CD4-positive, alpha-beta T cell (primary cell): ENCODE results near the gene RFX8. TPM values are rescaled to one million over a fixed set of nuclear protein-coding genes. Genes with fewer than 3 reads are reported as not detected.

Source experiments
- ATAC-seq: fragments of 200-7000 bp; cut with Tn5 transposase; one replicate; pipeline ENCODE4 v1.10.0; 2022; ENCODE audit warnings: mild to moderate bottlenecking; ENCODE audit not compliant: poor library complexity
- CTCF ChIA-PET: fragments of 350-600 bp; sonication (Branson Sonifier 250); formaldehyde crosslinking; loops from one replicate; lab custom pipeline; 2021; ENCODE audit warnings: antibody characterized with exemption, inconsistent platforms; lab: Charles Lee
- POLR2A ChIA-PET: fragments of 350-600 bp; sonication (Branson Sonifier 250); formaldehyde crosslinking; loops from one replicate; lab custom pipeline; 2021; ENCODE audit warnings: antibody characterized with exemption, inconsistent platforms; lab: Charles Lee
- DNase-seq, 14 experiments: peaks; one replicate each; pipeline ENCODE4 v3.0.0-alpha.2; 2013 to 2020; ENCODE audit warnings: mixed read lengths in 2 of 14
- H3K27ac ChIP-seq, 2 donors: one replicate each; pipeline versions ENCODE4 v1.5.1 to v1.7.0; 2013; ENCODE audit warnings: low read length in 2 of 2, low read depth in 1 of 2, mild to moderate bottlenecking in 1 of 2
- H3K27me3 ChIP-seq, 2 experiments: 1 replicate in 1 of 2; 2 replicates in 1 of 2; pipeline versions ENCODE4 v1.6.1 to v1.7.0; 2013; ENCODE audit warnings: low read length in 2 of 2, control low read depth in 1 of 2, mild to moderate bottlenecking in 1 of 2, moderate library complexity in 1 of 2; ENCODE audit not compliant: insufficient read depth in 2 of 2, control insufficient read depth in 1 of 2
- H3K36me3 ChIP-seq: one replicate; pipeline ENCODE4 v1.6.1; 2013; ENCODE audit warnings: low read length, control low read depth; ENCODE audit not compliant: insufficient read depth
- H3K4me1 ChIP-seq: one replicate; pipeline ENCODE4 v1.6.1; 2013; ENCODE audit warnings: low read length, control low read depth; ENCODE audit not compliant: insufficient read depth
- H3K4me3 ChIP-seq: one replicate; pipeline ENCODE4 v1.5.1; 2013; ENCODE audit warnings: mild to moderate bottlenecking, low read length, moderate library complexity
- H3K9me3 ChIP-seq, 2 experiments: 1 replicate in 1 of 2; 2 replicates in 1 of 2; pipeline versions ENCODE4 v1.6.1 to v1.7.0; 2013; ENCODE audit warnings: low read length in 2 of 2, mild to moderate bottlenecking in 2 of 2, control low read depth in 1 of 2, moderate library complexity in 1 of 2; ENCODE audit not compliant: control insufficient read depth in 1 of 2, insufficient read depth in 1 of 2
- H3K27ac Mint-ChIP-seq: one replicate; pipeline ENCODE4 v1.8.0; 2020; ENCODE audit warnings: mixed read lengths
- H3K27me3 Mint-ChIP-seq: one replicate; pipeline ENCODE4 v1.8.0; 2021; ENCODE audit warnings: mixed read lengths
- H3K36me3 Mint-ChIP-seq: one replicate; pipeline ENCODE4 v1.8.0; 2021; ENCODE audit warnings: low read depth, mixed read lengths
- H3K4me1 Mint-ChIP-seq: one replicate; pipeline ENCODE4 v1.8.0; 2021; ENCODE audit warnings: low read depth, mixed read lengths
- H3K4me3 Mint-ChIP-seq: one replicate; pipeline ENCODE4 v1.8.0; 2020; ENCODE audit warnings: mild to moderate bottlenecking, mixed read lengths
- H3K9me3 Mint-ChIP-seq: one replicate; pipeline ENCODE4 v1.8.0; 2020; ENCODE audit warnings: mixed read lengths
- CTCF ChIP-seq: fragments of 200-600 bp; IDR thresholded peaks from one replicate; pipeline ENCODE4 v1.8.0; 2022; ENCODE audit warnings: antibody characterized with exemption, mild to moderate bottlenecking
- intact Hi-C, 2 experiments: fragments of 100-400 bp; cut with DNase I in 1 of 2; cut with micrococcal nuclease in 1 of 2; formaldehyde crosslinking; loops; one replicate each; pipeline versions ENCODE4 v1.15.1 to v1.9.0; 2023 to 2025; cut with DNase I, micrococcal nuclease
- total RNA-seq, 174 experiments: library from RNA in 2 of 174; stranded (reverse) in 2 of 174; gene quantifications; one replicate each; pipeline ENCODE4 v1.2.3 and lab custom pipeline; 2021 to 2026

The RFX8 gene
- total RNA-seq, 2 experiments from 2014 or later = 0.67 to 1.1 TPM

- H3K36me3 ChIP-seq = no peaks in the 10 kb centered on the region
- CTCF ChIA-PET = no interaction called here
- Mint-ChIP-seq H3K27ac (no peak overlapping the region), H3K4me3 (no peak overlapping the region), H3K27me3 (no peaks in the 10 kb centered on the region), H3K36me3 (no peaks in the 10 kb centered on the region), H3K9me3 (no peaks in the 10 kb centered on the region), H3K4me1 (peaks cover 39% of the 10 kb centered on the region)
- no peaks in the 10 kb centered on the region for H3K27me3 ChIP-seq
- H3K27ac ChIP-seq = no peak overlapping the region
- intact Hi-C loops = no loop called here
- DNase-seq = no peak
- POLR2A ChIA-PET = no interaction called here
- ATAC-seq = no peak
- H3K9me3 ChIP-seq = peaks cover 0 to 4% of the 10 kb centered on the region in 2 experiments
- TF ChIP-seq CTCF = no peak
- H3K4me1 ChIP-seq = peaks cover 14% of the 10 kb centered on the region
- no peak overlapping the region for H3K4me3 ChIP-seq
These were observed 41.4 kb upstream of the RFX8 start for GRCh38 chr2:101516349-101516748.

GRCh38 chr2:101515477-101515876, 40.6 kb upstream of the RFX8 start:
- no peaks in the 10 kb centered on the region for H3K27me3 ChIP-seq
- no peak overlapping the region for H3K4me3 ChIP-seq
- ATAC-seq (no peak), DNase-seq (no peak)
- peaks cover 13% of the 10 kb centered on the region for H3K4me1 ChIP-seq
- ChIA-PET POLR2A (no interaction called here), CTCF (no interaction called here)
- TF ChIP-seq CTCF = no peak
- H3K27ac Mint-ChIP-seq = no peak overlapping the region
- intact Hi-C loops = no loop called here
- H3K36me3 ChIP-seq = no peaks in the 10 kb centered on the region
- H3K27ac ChIP-seq = no peak overlapping the region
- no peaks in the 10 kb centered on the region for H3K27me3 Mint-ChIP-seq
- H3K4me3 Mint-ChIP-seq = no peak overlapping the region
- peaks cover 0 to 4% of the 10 kb centered on the region in 2 experiments for H3K9me3 ChIP-seq
- peaks cover 39% of the 10 kb centered on the region for H3K4me1 Mint-ChIP-seq
- H3K36me3 Mint-ChIP-seq = no peaks in the 10 kb centered on the region
- H3K9me3 Mint-ChIP-seq = no peaks in the 10 kb centered on the region

- Histone ChIP-seq H3K27me3 (no peaks in the 10 kb centered on the region), H3K4me3 (no peak overlapping the region), H3K36me3 (no peaks in the 10 kb centered on the region), H3K9me3 (peaks cover 0 to 4% of the 10 kb centered on the region in 2 experiments), H3K27ac (no peak overlapping the region), H3K4me1 (peaks cover 10% of the 10 kb centered on the region)
- CTCF ChIA-PET = no interaction called here
- H3K27me3 Mint-ChIP-seq = no peaks in the 10 kb centered on the region
- no peaks in the 10 kb centered on the region for H3K9me3 Mint-ChIP-seq
- ATAC-seq (no peak), DNase-seq (no peak)
- no peak for TF ChIP-seq CTCF
- intact Hi-C loops = no loop called here
- no peak overlapping the region for H3K4me3 Mint-ChIP-seq
- POLR2A ChIA-PET = no interaction called here
- no peak overlapping the region for H3K27ac Mint-ChIP-seq
- no peaks in the 10 kb centered on the region for H3K36me3 Mint-ChIP-seq
- peaks cover 30% of the 10 kb centered on the region for H3K4me1 Mint-ChIP-seq
These were observed 38.1 kb upstream of the RFX8 start for GRCh38 chr2:101512993-101513392.
